ENCODE data around the gene LYPD6B.

LYPD6B gene

GRCh38 chr2:149038442-149039212, at the start of gene LYPD6B:
Gene LYPD6B, plus strand, starts transcription at chr2:149038699. Its CDS starts 92,250 bp downstream, at chr2:149130949.
- Histone ChIP-seq H3K4me3 (ENCODE audit: low read depth, low read length) (peak within 1 kb of the TSS; percentile 72), H3K27me3 (ENCODE audit: control insufficient read depth, insufficient read depth, low read length) (peaks cover 27% of the 10 kb centered on the region), H3K9ac (ENCODE audit: low read length) (peak within 1 kb of the TSS; percentile 70), H3K27ac (ENCODE audit: low read depth, low read length) (no peak within 1 kb of the TSS), H3K4me1 (ENCODE audit: control insufficient read depth, insufficient read depth, low read length) (0 out of 2 replicates have a peak, but pooled peaks cover 4% of the 10 kb centered on the region), H3K36me3 (ENCODE audit: control insufficient read depth, insufficient read depth, low read length) (no peaks in the 10 kb centered on the region), H3K9me3 (ENCODE audit: control insufficient read depth, insufficient read depth, low read depth, low read length) (no peaks in the 10 kb centered on the region)

- no peak overlapping the region for H3K4me3 ChIP-seq (ENCODE audit: low read depth, low read length)
- H3K4me1 ChIP-seq (ENCODE audit: control insufficient read depth, insufficient read depth, low read length) = no peaks in the 10 kb centered on the region
- no peaks in the 10 kb centered on the region for H3K9me3 ChIP-seq (ENCODE audit: control insufficient read depth, insufficient read depth, low read depth, low read length)
- no peak overlapping the region for H3K9ac ChIP-seq (ENCODE audit: low read length)
- peaks cover 75% of the 10 kb centered on the region for H3K36me3 ChIP-seq (ENCODE audit: control insufficient read depth, insufficient read depth, low read length)
- no peaks in the 10 kb centered on the region for H3K27me3 ChIP-seq (ENCODE audit: control insufficient read depth, insufficient read depth, low read length)
- H3K27ac ChIP-seq (ENCODE audit: low read depth, low read length) = no peak overlapping the region
Observed at GRCh38 chr2:148989882-148990493, 48.5 kb upstream of the LYPD6B start.

GRCh38 chr2:148990968-148991367, 47.5 kb upstream of the LYPD6B start:
- H3K4me1 ChIP-seq (ENCODE audit: control insufficient read depth, insufficient read depth, low read length) = no peaks in the 10 kb centered on the region
- H3K36me3 ChIP-seq (ENCODE audit: control insufficient read depth, insufficient read depth, low read length) = peaks cover 76% of the 10 kb centered on the region
- H3K27ac ChIP-seq (ENCODE audit: low read depth, low read length) = no peak overlapping the region
- no peaks in the 10 kb centered on the region for H3K9me3 ChIP-seq (ENCODE audit: control insufficient read depth, insufficient read depth, low read depth, low read length)
- H3K9ac ChIP-seq (ENCODE audit: low read length) = no peak overlapping the region
- H3K27me3 ChIP-seq (ENCODE audit: control insufficient read depth, insufficient read depth, low read length) = no peaks in the 10 kb centered on the region
- H3K4me3 ChIP-seq (ENCODE audit: low read depth, low read length) = no peak overlapping the region

GRCh38 chr2:148992448-148992847, 46.1 kb upstream of the LYPD6B start:
- H3K27me3 ChIP-seq (ENCODE audit: control insufficient read depth, insufficient read depth, low read length) = no peaks in the 10 kb centered on the region
- no peaks in the 10 kb centered on the region for H3K9me3 ChIP-seq (ENCODE audit: control insufficient read depth, insufficient read depth, low read depth, low read length)
- no peak overlapping the region for H3K27ac ChIP-seq (ENCODE audit: low read depth, low read length)
- 0 out of 2 replicates have a peak, but pooled peaks cover under 1% of the 10 kb centered on the region for H3K4me1 ChIP-seq (ENCODE audit: control insufficient read depth, insufficient read depth, low read length)
- no peak overlapping the region for H3K4me3 ChIP-seq (ENCODE audit: low read depth, low read length)
- H3K36me3 ChIP-seq (ENCODE audit: control insufficient read depth, insufficient read depth, low read length) = peaks cover 78% of the 10 kb centered on the region
- no peak overlapping the region for H3K9ac ChIP-seq (ENCODE audit: low read length)

GRCh38 chr2:148993351-148993750, 45.1 kb upstream of the LYPD6B start:
- Histone ChIP-seq H3K4me1 (ENCODE audit: control insufficient read depth, insufficient read depth, low read length) (peaks cover 9% of the 10 kb centered on the region), H3K27me3 (ENCODE audit: control insufficient read depth, insufficient read depth, low read length) (no peaks in the 10 kb centered on the region), H3K4me3 (ENCODE audit: low read depth, low read length) (no peak overlapping the region), H3K36me3 (ENCODE audit: control insufficient read depth, insufficient read depth, low read length) (peaks cover 78% of the 10 kb centered on the region), H3K9me3 (ENCODE audit: control insufficient read depth, insufficient read depth, low read depth, low read length) (no peaks in the 10 kb centered on the region), H3K27ac (ENCODE audit: low read depth, low read length) (no peak overlapping the region), H3K9ac (ENCODE audit: low read length) (no peak overlapping the region)

- Histone ChIP-seq H3K4me1 (ENCODE audit: control insufficient read depth, insufficient read depth, low read length) (peaks cover 17% of the 10 kb centered on the region), H3K27me3 (ENCODE audit: control insufficient read depth, insufficient read depth, low read length) (no peaks in the 10 kb centered on the region), H3K36me3 (ENCODE audit: control insufficient read depth, insufficient read depth, low read length) (peaks cover 72% of the 10 kb centered on the region), H3K4me3 (ENCODE audit: low read depth, low read length) (no peak overlapping the region), H3K27ac (ENCODE audit: low read depth, low read length) (no peak overlapping the region), H3K9ac (ENCODE audit: low read length) (no peak overlapping the region), H3K9me3 (ENCODE audit: control insufficient read depth, insufficient read depth, low read depth, low read length) (no peaks in the 10 kb centered on the region)
Observed at GRCh38 chr2:148994341-148994740, 44.2 kb upstream of the LYPD6B start.

GRCh38 chr2:148996805-148997204, 41.7 kb upstream of the LYPD6B start:
- H3K27ac ChIP-seq (ENCODE audit: low read depth, low read length) = no peak overlapping the region
- H3K9me3 ChIP-seq (ENCODE audit: control insufficient read depth, insufficient read depth, low read depth, low read length) = no peaks in the 10 kb centered on the region
- no peak overlapping the region for H3K9ac ChIP-seq (ENCODE audit: low read length)
- H3K36me3 ChIP-seq (ENCODE audit: control insufficient read depth, insufficient read depth, low read length) = peaks cover 64% of the 10 kb centered on the region
- H3K4me1 ChIP-seq (ENCODE audit: control insufficient read depth, insufficient read depth, low read length) = peaks cover 37% of the 10 kb centered on the region
- H3K4me3 ChIP-seq (ENCODE audit: low read depth, low read length) = no peak overlapping the region
- no peaks in the 10 kb centered on the region for H3K27me3 ChIP-seq (ENCODE audit: control insufficient read depth, insufficient read depth, low read length)

GRCh38 chr2:148998165-148998830, 40.2 kb upstream of the LYPD6B start:
- no peak overlapping the region for H3K27ac ChIP-seq (ENCODE audit: low read depth, low read length)
- H3K4me1 ChIP-seq (ENCODE audit: control insufficient read depth, insufficient read depth, low read length) = peaks cover 37% of the 10 kb centered on the region
- H3K9ac ChIP-seq (ENCODE audit: low read length) = no peak overlapping the region
- H3K36me3 ChIP-seq (ENCODE audit: control insufficient read depth, insufficient read depth, low read length) = peaks cover 68% of the 10 kb centered on the region
- no peaks in the 10 kb centered on the region for H3K27me3 ChIP-seq (ENCODE audit: control insufficient read depth, insufficient read depth, low read length)
- no peak overlapping the region for H3K4me3 ChIP-seq (ENCODE audit: low read depth, low read length)
- H3K9me3 ChIP-seq (ENCODE audit: control insufficient read depth, insufficient read depth, low read depth, low read length) = peaks cover 11% of the 10 kb centered on the region

- Histone ChIP-seq H3K9ac (ENCODE audit: low read length) (no peak overlapping the region), H3K4me3 (ENCODE audit: low read depth, low read length) (0 out of 2 replicates have a peak overlapping the region, but pooled peaks have one; percentile 25), H3K4me1 (ENCODE audit: control insufficient read depth, insufficient read depth, low read length) (peaks cover 37% of the 10 kb centered on the region), H3K36me3 (ENCODE audit: control insufficient read depth, insufficient read depth, low read length) (peaks cover 68% of the 10 kb centered on the region), H3K27me3 (ENCODE audit: control insufficient read depth, insufficient read depth, low read length) (no peaks in the 10 kb centered on the region), H3K27ac (ENCODE audit: low read depth, low read length) (no peak overlapping the region), H3K9me3 (ENCODE audit: control insufficient read depth, insufficient read depth, low read depth, low read length) (peaks cover 14% of the 10 kb centered on the region)
Observed at GRCh38 chr2:148998831-148999200, 39.7 kb upstream of the LYPD6B start.

GRCh38 chr2:148999451-148999921, 39.0 kb upstream of the LYPD6B start:
- Histone ChIP-seq H3K27ac (ENCODE audit: low read depth, low read length) (peak overlapping the region; percentile 52), H3K9me3 (ENCODE audit: control insufficient read depth, insufficient read depth, low read depth, low read length) (peaks cover 14% of the 10 kb centered on the region), H3K4me1 (ENCODE audit: control insufficient read depth, insufficient read depth, low read length) (peaks cover 37% of the 10 kb centered on the region), H3K9ac (ENCODE audit: low read length) (peak overlapping the region; percentile 51), H3K27me3 (ENCODE audit: control insufficient read depth, insufficient read depth, low read length) (no peaks in the 10 kb centered on the region), H3K36me3 (ENCODE audit: control insufficient read depth, insufficient read depth, low read length) (peaks cover 67% of the 10 kb centered on the region), H3K4me3 (ENCODE audit: low read depth, low read length) (peak overlapping the region; percentile 39)

Data from HUES6 (cell line).